NCI-H510A (cell line): ENCODE measurements around the gene GLT6D1.

ENCODE experiments used
- DNase-seq: peaks from one replicate; lab custom pipeline; 2025; lab: John Stamatoyannopoulos, UW

GLT6D1 gene

GRCh38 chr9:135608294-135608998 is 30.9 kb downstream of the GLT6D1 start:
- no peak for DNase-seq

GRCh38 chr9:135607401-135608293 is 31.7 kb downstream of the GLT6D1 start:
- no peak for DNase-seq

GRCh38 chr9:135606885-135607259 is 32.5 kb downstream of the GLT6D1 start:
- no peak for DNase-seq

- no peak for DNase-seq
These were observed 34.0 kb downstream of the GLT6D1 start for GRCh38 chr9:135605238-135605781.

GRCh38 chr9:135604437-135605237 is 34.7 kb downstream of the GLT6D1 start:
- no peak for DNase-seq

GRCh38 chr9:135602789-135603481 is 36.4 kb downstream of the GLT6D1 start:
- no peak for DNase-seq

- no peak for DNase-seq
These were observed 37.4 kb downstream of the GLT6D1 start for GRCh38 chr9:135601988-135602387.

- DNase-seq: no peak
These were observed 39.0 kb downstream of the GLT6D1 start for GRCh38 chr9:135600296-135600817.

GRCh38 chr9:135596211-135596610 is 43.1 kb downstream of the GLT6D1 start:
- DNase-seq: no peak

- DNase-seq: no peak
These were observed 46.7 kb downstream of the GLT6D1 start for GRCh38 chr9:135592625-135593024.

- DNase-seq: no peak
These were observed 47.1 kb downstream of the GLT6D1 start for GRCh38 chr9:135592331-135592590.

- no peak for DNase-seq
These were observed 47.6 kb downstream of the GLT6D1 start for GRCh38 chr9:135591506-135592330.

- no peak for DNase-seq
These were observed 48.8 kb downstream of the GLT6D1 start for GRCh38 chr9:135590486-135591079.

- DNase-seq: no peak
These were observed 49.5 kb downstream of the GLT6D1 start for GRCh38 chr9:135589596-135590485.

- no peak for DNase-seq
These were observed 50.3 kb downstream of the GLT6D1 start for GRCh38 chr9:135588886-135589595.

- no peak for DNase-seq
These were observed 51.0 kb downstream of the GLT6D1 start for GRCh38 chr9:135588371-135588770.

GRCh38 chr9:135587658-135588057 is 51.7 kb downstream of the GLT6D1 start:
- DNase-seq: no peak

GRCh38 chr9:135586601-135587109 is 52.7 kb downstream of the GLT6D1 start:
- DNase-seq: no peak
